Measurements from ENCODE around the gene PLPP1.

DNA sequence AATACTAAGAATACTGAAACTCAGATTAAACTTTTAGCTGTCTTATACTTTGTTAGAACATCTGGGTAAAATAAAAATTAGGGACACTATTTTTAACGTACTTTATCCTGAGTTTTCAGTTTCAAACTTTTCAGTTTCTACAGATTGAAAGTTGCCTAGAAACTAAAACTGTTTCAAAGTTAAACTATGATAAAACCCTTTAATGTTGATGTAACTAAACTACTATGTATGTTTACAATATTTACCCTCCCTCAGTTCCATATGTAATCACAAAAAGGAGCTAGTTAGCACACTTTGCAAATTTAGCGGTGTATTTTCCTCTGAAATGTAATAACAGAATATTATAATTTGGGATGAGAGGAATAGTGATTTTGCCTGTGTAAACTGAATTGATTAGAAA is 121.1 kb downstream of the PLPP1 start:
- no peak for TF ChIP-seq POLR2A (IDR thresholded peaks at IDR 0.05)
- TF ChIP-seq, protein P1, sequence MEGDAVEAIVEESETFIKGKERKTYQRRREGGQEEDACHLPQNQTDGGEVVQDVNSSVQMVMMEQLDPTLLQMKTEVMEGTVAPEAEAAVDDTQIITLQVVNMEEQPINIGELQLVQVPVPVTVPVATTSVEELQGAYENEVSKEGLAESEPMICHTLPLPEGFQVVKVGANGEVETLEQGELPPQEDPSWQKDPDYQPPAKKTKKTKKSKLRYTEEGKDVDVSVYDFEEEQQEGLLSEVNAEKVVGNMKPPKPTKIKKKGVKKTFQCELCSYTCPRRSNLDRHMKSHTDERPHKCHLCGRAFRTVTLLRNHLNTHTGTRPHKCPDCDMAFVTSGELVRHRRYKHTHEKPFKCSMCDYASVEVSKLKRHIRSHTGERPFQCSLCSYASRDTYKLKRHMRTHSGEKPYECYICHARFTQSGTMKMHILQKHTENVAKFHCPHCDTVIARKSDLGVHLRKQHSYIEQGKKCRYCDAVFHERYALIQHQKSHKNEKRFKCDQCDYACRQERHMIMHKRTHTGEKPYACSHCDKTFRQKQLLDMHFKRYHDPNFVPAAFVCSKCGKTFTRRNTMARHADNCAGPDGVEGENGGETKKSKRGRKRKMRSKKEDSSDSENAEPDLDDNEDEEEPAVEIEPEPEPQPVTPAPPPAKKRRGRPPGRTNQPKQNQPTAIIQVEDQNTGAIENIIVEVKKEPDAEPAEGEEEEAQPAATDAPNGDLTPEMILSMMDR (IDR thresholded peaks at IDR 0.05): no peak
